ENCODE results near the gene AKT1. TPM values are rescaled to one million over a fixed set of nuclear protein-coding genes. Genes with fewer than 3 reads are reported as not detected.
A peak's percentile ranks its signal among the peaks of the same experiment; 100 is the strongest.

AKT1 gene
- total and polyA plus RNA-seq, 2 of the 13 experiments (the other 11 are each of a cell fraction or from before 2014, with no cell fraction given): 96.2 to 116 TPM

DNA sequence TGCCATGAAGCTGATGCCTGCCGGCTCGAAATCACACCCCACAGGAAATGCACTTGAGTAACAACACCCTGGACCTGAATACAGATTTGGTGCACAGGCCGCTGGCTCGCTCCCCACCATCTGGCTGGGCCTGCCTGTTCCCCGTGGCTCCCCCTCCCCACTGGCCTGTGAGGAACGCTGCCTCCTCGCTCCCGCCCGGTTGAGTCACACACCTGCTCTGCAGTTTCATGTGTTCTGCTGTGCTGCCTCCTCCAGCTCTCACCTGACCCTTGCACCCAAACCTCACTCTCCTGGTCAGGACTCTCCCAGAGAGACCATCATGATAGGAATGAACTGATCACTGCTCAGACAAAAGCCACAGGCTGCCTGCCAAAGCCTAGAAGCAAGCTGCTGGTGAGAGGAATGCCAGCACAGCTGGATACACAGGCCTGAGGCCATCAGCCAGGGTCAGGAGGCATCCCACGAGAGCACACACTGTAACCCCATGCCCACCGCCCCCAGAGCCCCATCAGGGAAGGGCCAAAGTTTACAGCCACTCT is 46.4 kb downstream of the AKT1 start (continued):
- TF ChIP-seq ZKSCAN5 (CRISPR knock-in tag; IDR thresholded peaks at IDR 0.05): 0 out of 2 replicates have a peak, but pooled peaks have one; percentile 46
- peak; percentile 77 for TF ChIP-seq PITX1 (CRISPR knock-in tag; IDR thresholded peaks at IDR 0.05)
- TF ChIP-seq MIXL1 (CRISPR knock-in tag; IDR thresholded peaks at IDR 0.05): peak; percentile 52; the same call in 1 of the 2 replicates
- TF ChIP-seq ZNF556 (CRISPR knock-in tag; IDR thresholded peaks at IDR 0.05; ENCODE audit: borderline replicate concordance): peak; percentile 81
- peak; percentile 43; the same call in 1 of the 2 replicates for TF ChIP-seq ZNF331 (CRISPR knock-in tag; IDR thresholded peaks at IDR 0.05)
- peak; percentile 30; the same call in 1 of the 2 replicates for TF ChIP-seq RAD21 (CRISPR knock-in tag; IDR thresholded peaks at IDR 0.05)
- peak; percentile 84; the same call in 1 of the 2 replicates for TF ChIP-seq EED (CRISPR knock-in tag; IDR thresholded peaks at IDR 0.05)
- 0 out of 2 replicates have a peak, but pooled peaks have one; percentile 49 for TF ChIP-seq ZHX1 (CRISPR knock-in tag; IDR thresholded peaks at IDR 0.05; ENCODE audit: low read depth)
- no peak for TF ChIP-seq ZBTB49 (CRISPR knock-in tag; IDR thresholded peaks at IDR 0.05; ENCODE audit: borderline replicate concordance)
- no peak for TF ChIP-seq SP2 (CRISPR knock-in tag; IDR thresholded peaks at IDR 0.05)
- no peak for TF ChIP-seq CSRNP1 (CRISPR knock-in tag; IDR thresholded peaks at IDR 0.05)
- TF ChIP-seq ZNF570 (CRISPR knock-in tag; IDR thresholded peaks at IDR 0.05; ENCODE audit: borderline replicate concordance): no peak
- no peak for TF ChIP-seq DR1 (CRISPR knock-in tag; IDR thresholded peaks at IDR 0.05)
- peak; percentile 49; the same call in 1 of the 2 replicates for TF ChIP-seq MLX (CRISPR knock-in tag; IDR thresholded peaks at IDR 0.05)
- TF ChIP-seq ZSCAN21 (CRISPR knock-in tag; IDR thresholded peaks at IDR 0.05; ENCODE audit: borderline replicate concordance): peak; percentile 60
- TF ChIP-seq ZBTB46 (CRISPR knock-in tag; IDR thresholded peaks at IDR 0.05; ENCODE audit: borderline replicate concordance): no peak
- TF ChIP-seq CENPT (CRISPR knock-in tag; IDR thresholded peaks at IDR 0.05; ENCODE audit: low read depth): 0 out of 2 replicates have a peak, but pooled peaks have one; percentile 64
- peak; percentile 34; the same call in 1 of the 2 replicates for TF ChIP-seq ZNF441 (CRISPR knock-in tag; IDR thresholded peaks at IDR 0.05; ENCODE audit: borderline replicate concordance)
- no peak for TF ChIP-seq ZNF446 (CRISPR knock-in tag; IDR thresholded peaks at IDR 0.05)
- TF ChIP-seq ZNF850 (CRISPR knock-in tag; conservative IDR thresholded peaks at IDR 0.05): no peak
- TF ChIP-seq ZNF274 (CRISPR knock-in tag; IDR thresholded peaks at IDR 0.05): peak; percentile 54
